NCI-H82 (cell line): ENCODE measurements around the gene MPHOSPH10.
"Not testable (repeated sequence)": the region's sequence is repeated elsewhere in the genome, so short reads cannot be mapped to it uniquely, and the experiment has no call there.

Source experiments
- DNase-seq: peaks from one replicate; lab custom pipeline; 2025; lab: John Stamatoyannopoulos, UW

Gene MPHOSPH10, protein sequence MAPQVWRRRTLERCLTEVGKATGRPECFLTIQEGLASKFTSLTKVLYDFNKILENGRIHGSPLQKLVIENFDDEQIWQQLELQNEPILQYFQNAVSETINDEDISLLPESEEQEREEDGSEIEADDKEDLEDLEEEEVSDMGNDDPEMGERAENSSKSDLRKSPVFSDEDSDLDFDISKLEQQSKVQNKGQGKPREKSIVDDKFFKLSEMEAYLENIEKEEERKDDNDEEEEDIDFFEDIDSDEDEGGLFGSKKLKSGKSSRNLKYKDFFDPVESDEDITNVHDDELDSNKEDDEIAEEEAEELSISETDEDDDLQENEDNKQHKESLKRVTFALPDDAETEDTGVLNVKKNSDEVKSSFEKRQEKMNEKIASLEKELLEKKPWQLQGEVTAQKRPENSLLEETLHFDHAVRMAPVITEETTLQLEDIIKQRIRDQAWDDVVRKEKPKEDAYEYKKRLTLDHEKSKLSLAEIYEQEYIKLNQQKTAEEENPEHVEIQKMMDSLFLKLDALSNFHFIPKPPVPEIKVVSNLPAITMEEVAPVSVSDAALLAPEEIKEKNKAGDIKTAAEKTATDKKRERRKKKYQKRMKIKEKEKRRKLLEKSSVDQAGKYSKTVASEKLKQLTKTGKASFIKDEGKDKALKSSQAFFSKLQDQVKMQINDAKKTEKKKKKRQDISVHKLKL

DNA sequence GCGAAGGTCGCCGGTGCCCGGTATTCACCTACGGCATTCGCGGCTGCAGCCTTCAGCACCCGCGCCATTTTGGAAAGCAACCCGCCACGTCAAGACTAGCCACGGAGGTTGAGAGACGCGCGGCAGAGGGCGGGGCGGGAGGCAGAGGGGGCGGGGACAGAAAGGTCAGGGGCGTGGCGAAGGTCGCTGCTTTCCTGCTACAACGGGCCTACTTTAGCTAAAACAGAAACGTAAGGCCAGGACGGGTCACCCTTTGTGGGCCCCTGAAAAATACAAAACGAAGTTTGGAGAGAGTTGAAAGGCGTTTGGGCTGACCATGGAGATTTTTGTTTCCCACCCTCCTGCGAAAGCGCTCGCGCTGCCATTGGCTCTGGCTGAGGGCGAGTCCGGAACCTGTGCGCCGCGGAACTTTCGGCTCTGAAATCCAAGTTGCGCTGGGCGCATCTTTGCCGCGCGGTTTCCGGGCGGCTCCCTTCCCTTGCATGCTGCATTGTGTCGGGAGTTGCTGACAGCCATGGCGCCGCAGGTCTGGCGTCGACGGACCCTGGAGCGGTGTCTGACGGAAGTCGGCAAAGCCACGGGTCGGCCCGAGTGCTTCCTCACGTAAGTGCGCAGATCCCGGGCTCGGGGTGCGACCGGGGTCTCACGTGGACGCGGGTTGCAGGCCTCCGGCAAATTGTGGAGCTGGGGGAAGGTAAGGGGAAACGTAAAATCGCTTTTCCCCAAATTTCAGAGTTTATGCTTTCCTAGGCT, at the start of gene MPHOSPH10, which contains the start of gene MCEE:
MPHOSPH10 (plus strand) TSS at position 483 of the 753 bp plus-strand sequence; CDS start at position 515, 32 bp downstream.
MCEE (minus strand) TSS at position 78 of the 753 bp plus-strand sequence; CDS start at position 68, 10 bp downstream.
- peak; percentile 95 for DNase-seq

DNA sequence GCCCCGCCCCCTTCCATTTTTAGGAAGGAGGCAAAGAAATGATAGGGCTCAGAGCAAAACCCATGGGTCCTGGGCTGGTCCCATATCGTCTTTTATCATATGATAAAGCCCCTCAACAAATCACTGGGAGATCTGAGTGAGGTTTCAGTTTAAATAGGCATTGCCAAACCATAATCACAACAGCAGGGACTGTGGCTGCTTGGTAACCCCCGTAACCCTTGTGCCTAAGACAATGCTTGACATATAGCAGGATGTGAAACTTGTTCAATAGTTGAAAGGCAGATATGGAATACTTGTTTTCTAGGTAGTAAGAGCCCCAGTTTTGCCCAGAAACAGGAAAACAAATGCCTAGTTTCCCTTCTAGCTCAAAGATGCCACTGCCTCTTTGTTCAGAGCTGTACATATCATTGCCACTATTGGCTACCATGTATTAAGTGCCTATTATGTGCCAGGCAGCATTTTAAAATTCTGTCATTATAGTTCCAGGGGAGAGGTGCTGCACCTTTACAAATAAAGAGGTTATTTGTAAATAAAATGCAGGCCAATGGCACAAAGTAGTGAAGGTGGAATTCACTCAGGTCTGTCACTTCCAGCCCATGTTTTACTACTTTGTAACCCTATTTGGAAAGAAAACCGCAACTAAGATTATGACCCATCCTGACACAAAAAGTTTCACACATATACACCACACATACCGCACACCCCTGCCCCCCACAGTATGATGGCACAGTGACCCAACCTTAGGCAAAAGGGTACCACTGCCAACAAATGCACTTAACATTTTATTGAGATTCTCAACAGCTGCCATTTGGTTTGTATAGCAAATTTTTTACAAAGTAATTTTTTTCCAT, 47.8 kb upstream of the MPHOSPH10 start:
- no peak for DNase-seq

- DNase-seq = not testable (repeated sequence)
These were observed 47.1 kb upstream of the MPHOSPH10 start for GRCh38 chr2:71083297-71083696.

DNA sequence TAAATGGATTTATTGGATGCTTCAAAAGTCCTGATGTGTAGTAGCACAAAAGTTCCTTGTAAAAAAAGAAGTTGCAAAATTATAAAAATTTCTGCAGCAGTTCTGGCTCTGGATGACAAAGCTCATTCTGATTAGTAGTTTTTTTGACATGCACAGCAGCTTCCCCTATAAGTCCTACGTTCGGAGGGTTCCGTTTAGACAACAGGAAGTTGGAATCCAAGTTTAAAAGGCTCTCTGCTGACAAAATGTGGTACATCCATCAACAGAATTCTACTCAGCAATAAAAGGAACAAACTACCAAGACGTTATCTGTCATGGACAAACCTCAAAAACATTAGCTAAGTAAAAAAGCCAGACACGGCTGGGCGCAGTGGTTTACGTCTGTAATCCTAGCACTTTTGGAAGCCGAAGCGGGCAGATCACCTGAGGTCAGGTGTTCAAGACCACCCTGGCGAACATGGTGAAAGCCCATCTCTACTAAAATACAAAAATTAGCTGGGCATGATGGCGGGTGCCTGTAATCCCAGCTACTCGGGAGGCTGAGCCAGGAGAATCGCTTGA, 46.6 kb upstream of the MPHOSPH10 start:
- not testable (repeated sequence) for DNase-seq

GRCh38 chr2:71085325-71086003, 45.0 kb upstream of the MPHOSPH10 start:
- peak; percentile 76 for DNase-seq

DNA sequence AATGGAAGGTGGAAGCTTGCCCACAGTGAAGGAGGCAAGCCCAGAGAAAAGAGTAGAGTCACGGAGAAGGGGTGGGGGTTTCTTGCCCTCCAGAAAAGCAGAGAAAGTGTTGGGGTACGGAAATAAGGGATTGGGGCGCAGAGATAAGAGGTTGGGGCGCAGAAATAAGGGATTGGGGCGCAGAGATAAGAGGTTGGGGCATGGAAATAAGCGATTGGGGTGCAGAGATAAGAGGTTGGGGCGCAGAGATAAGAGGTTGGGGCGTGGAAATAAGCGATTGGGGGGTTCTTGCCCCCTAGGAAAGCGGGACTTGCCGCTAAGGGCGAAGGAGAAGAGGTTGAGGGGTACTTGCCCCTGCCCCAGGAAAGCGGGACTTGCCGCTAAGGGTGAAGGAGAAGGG, 41.0 kb upstream of the MPHOSPH10 start:
- not testable (repeated sequence) for DNase-seq

- not testable (repeated sequence) for DNase-seq
These were observed 38.6 kb upstream of the MPHOSPH10 start for GRCh38 chr2:71091808-71092207.

GRCh38 chr2:71092491-71093260, 37.8 kb upstream of the MPHOSPH10 start:
- DNase-seq = not testable (repeated sequence)

GRCh38 chr2:71100195-71100964, 30.1 kb upstream of the MPHOSPH10 start:
- DNase-seq = peak; percentile 80

DNA sequence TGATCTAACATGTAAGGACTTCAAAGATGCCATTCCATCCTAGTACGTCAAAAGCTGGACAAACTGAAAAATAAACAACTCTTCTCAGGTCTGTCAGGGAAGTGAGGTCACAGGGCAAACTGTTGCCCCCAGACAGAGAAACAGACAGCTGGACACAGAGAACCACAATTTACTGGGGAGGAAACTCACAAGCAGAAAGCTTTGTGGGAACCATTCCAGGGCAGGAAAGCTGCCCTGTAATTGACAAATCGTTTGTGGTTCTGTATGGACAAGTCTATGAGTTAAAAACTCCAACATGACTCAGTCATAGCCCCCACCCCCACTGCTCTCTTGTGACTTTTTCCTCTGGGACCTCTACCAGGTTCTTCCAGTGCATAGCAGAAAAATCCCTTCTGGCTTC, 28.8 kb upstream of the MPHOSPH10 start:
- no peak for DNase-seq

DNA sequence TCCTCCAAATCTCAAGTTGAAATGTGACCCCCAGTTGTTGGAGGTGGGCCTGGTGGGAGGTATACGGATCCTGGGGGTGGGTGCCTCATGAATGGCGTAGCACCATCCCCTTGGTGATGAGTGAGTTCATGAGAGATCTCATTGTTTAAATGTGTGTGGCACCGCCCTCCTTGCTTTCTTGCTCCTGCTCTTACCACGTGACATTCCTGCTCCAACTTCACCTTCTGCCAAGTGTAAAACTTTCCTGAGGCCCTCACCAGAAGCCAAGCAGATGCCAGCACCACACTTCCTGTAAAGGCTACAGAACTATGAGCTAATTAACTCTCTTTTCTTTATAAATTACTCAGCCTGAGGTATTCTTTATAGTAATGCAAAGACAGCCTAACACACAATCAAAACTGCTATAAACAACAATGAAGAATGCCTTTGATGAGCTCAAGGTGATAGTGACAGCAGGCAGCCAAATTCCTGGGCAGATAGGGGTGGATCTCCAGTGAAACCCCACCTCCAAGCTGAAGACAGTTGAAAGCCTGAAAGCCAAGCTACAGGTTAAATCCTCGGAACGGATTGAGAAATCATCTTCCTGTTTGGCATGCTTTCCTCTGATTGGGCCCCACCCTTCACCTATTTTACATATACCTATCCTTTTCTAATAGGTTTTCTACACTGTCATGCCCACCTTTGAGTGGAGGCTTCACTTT, 27.3 kb upstream of the MPHOSPH10 start:
- DNase-seq = no peak

DNA sequence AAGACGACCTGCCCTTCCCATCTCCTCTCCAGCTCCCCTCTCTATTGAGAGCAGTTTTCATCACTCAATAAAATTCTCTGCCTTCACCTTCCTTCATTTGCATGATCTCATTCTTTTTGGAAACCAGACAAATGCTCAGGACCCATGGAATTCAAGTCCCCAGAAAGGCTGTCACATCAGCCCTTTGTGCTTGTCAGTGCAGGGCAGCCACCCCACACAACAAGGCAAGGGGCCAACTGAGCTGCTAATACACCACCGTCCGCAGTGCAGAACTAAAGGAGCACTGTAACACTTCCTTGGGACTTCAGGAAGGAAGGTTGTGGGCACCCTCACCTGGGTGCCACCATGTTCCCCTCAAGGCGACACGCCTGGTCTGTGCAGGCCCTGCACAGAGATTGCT, 26.6 kb upstream of the MPHOSPH10 start:
- DNase-seq = no peak

DNA sequence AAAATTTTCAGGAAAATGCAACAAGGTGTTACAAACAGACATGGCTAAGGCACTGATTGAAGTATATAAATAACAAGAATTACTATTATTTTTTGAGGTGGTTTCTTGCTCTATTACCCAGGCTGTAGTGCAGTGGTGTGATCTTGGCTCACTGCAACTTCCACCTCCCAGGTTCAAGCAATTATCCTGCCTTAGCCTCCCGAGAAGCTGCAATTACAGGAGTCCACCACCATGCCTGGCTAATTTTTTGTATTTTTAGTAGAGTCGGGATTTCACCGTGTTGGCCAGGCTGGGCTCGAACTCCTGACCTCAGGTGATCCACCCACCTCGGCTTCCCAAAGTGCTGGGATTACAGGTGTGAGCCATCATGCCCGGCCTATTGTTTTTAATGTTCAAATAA, 24.0 kb upstream of the MPHOSPH10 start:
- peak; percentile 12 for DNase-seq

- no peak for DNase-seq
These were observed 22.3 kb upstream of the MPHOSPH10 start for GRCh38 chr2:71108091-71108490.

GRCh38 chr2:71113843-71114242, 16.6 kb upstream of the MPHOSPH10 start:
- DNase-seq = no peak

- DNase-seq = no peak
These were observed 13.4 kb upstream of the MPHOSPH10 start for GRCh38 chr2:71117063-71117462.

GRCh38 chr2:71120195-71120594, 10.2 kb upstream of the MPHOSPH10 start:
- DNase-seq = no peak

DNA sequence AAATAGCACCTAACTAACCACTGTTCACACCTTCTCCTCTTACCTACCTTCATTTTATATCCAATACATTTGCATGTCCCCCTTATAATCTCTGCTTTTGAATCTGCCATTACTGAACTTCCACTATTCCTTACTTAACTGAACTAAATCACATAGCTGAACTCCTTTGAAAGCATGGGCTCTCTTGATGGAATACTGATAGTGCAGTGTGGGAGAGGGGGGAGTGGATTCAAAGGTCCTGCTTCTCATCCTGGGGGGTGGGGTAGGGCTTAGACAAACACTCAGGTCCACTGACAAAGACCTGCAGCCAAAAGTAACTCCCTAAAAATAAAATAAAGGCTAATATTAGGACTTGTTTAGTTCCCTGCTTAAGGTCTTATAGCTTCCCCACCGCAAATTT, 9.0 kb upstream of the MPHOSPH10 start:
- no peak for DNase-seq
